H1 (cell line): Measurements from ENCODE around the gene CUEDC2. TPM values are rescaled to one million over a fixed set of nuclear protein-coding genes. Genes with fewer than 3 reads are reported as not detected.

Experiments used
- CTCF ChIA-PET: fragments of 300-600 bp; sonication (Branson Sonifier 250); formaldehyde crosslinking; loops from one replicate; lab custom pipeline; 2021; ENCODE audit not compliant: partially characterized antibody; lab: Charles Lee
- POLR2A ChIA-PET: fragments of 300-600 bp; sonication (Branson Sonifier 250); formaldehyde crosslinking; loops from one replicate; lab custom pipeline; 2021; ENCODE audit warnings: inconsistent platforms; ENCODE audit not compliant: partially characterized antibody; lab: Charles Lee
- DNase-seq, 2 experiments: peaks; one replicate each; pipeline versions ENCODE4 v3.0.0 to v3.0.0-alpha.2; 2010 to 2022; ENCODE audit warnings: low spot score in 2 of 2, low read depth in 1 of 2, mixed read lengths in 1 of 2
- FAIRE-seq: peaks from 2 replicates; lab custom pipeline; 2011; peaks lifted over from hg19 to GRCh38; lab: Jason Lieb, UNC
- H2AFZ ChIP-seq: 2 replicates; pipeline ENCODE4 v1.8.1; 2012; ENCODE audit warnings: low read length, inconsistent platforms
- H2AK5ac ChIP-seq: 2 replicates; pipeline ENCODE4 v1.6.1; 2013; ENCODE audit warnings: low read depth, low read length
- H2BK120ac ChIP-seq: replicated peaks from 2 replicates; pipeline ENCODE3; 2013; ENCODE audit warnings: low read depth, low read length, inconsistent platforms
- H2BK12ac ChIP-seq: 2 replicates; pipeline ENCODE4 v1.6.1; 2013; ENCODE audit warnings: low read depth, low read length
- H2BK15ac ChIP-seq: 2 replicates; pipeline ENCODE4 v1.6.1; 2013; ENCODE audit warnings: low read length
- H2BK20ac ChIP-seq: 2 replicates; pipeline ENCODE4 v1.6.1; 2013; ENCODE audit warnings: low read length
- H2BK5ac ChIP-seq: 2 replicates; pipeline ENCODE4 v1.6.1; 2013; ENCODE audit warnings: low read depth, low read length
- H3K14ac ChIP-seq: 2 replicates; pipeline ENCODE4 v1.6.1; 2013; ENCODE audit warnings: inconsistent platforms; ENCODE audit not compliant: insufficient read length
- H3K18ac ChIP-seq: 2 replicates; pipeline ENCODE4 v1.6.1; 2013; ENCODE audit warnings: low read length; ENCODE audit errors: extremely low read depth
- H3K23ac ChIP-seq: 2 replicates; pipeline ENCODE4 v1.6.1; 2013; ENCODE audit warnings: inconsistent platforms; ENCODE audit not compliant: insufficient read length
- H3K23me2 ChIP-seq: 2 replicates; pipeline ENCODE4 v1.6.1; 2013; ENCODE audit warnings: low read depth, low read length
- H3K27ac ChIP-seq: 2 replicates; pipeline ENCODE4 v1.6.1; 2011; ENCODE audit warnings: low read depth, low read length, inconsistent platforms
- H3K27me3 ChIP-seq, 4 experiments: replicated peaks in 1 of 4; 1 replicate in 1 of 4; 2 replicates in 3 of 4; pipeline versions ENCODE4 v1.6.1 to v1.8.1; 2011 to 2013; ENCODE audit warnings: low read length in 3 of 4, mild to moderate bottlenecking in 3 of 4, inconsistent platforms in 2 of 4, mixed read lengths in 2 of 4, moderate library complexity in 1 of 4; ENCODE audit not compliant: control insufficient read depth in 3 of 4, insufficient read depth in 3 of 4; ENCODE audit errors: extremely low read depth in 1 of 4
- H3K36me3 ChIP-seq, 4 experiments: 2 replicates each; pipeline versions ENCODE4 v1.6.1 to v1.8.1; 2011 to 2013; ENCODE audit warnings: mild to moderate bottlenecking in 4 of 4, low read length in 3 of 4, moderate library complexity in 2 of 4, control low read depth in 1 of 4, inconsistent platforms in 1 of 4; ENCODE audit not compliant: insufficient read depth in 4 of 4, control insufficient read depth in 2 of 4
- H3K4ac ChIP-seq: replicated peaks from 2 replicates; pipeline ENCODE3; 2013; ENCODE audit warnings: low read length, low read depth, mixed read lengths, inconsistent platforms; ENCODE audit not compliant: insufficient read length
- H3K4me1 ChIP-seq, 4 experiments: replicated peaks in 1 of 4; 1 replicate in 1 of 4; 2 replicates in 3 of 4; pipeline versions ENCODE4 v1.6.1 to v1.8.1; 2011 to 2013; ENCODE audit warnings: low read length in 3 of 4, inconsistent platforms in 2 of 4, mixed read lengths in 1 of 4; ENCODE audit not compliant: insufficient read depth in 4 of 4, control insufficient read depth in 3 of 4
- H3K4me2 ChIP-seq, 2 experiments: 2 replicates each; pipeline versions ENCODE4 v1.6.1 to v1.8.1; 2011 to 2013; ENCODE audit warnings: low read depth in 2 of 2, low read length in 2 of 2, control low read depth in 1 of 2, inconsistent platforms in 1 of 2, mild to moderate bottlenecking in 1 of 2; ENCODE audit not compliant: insufficient read depth in 1 of 2
- H3K4me3 ChIP-seq, 4 experiments: fragments of 200-600, 300-600 bp in 1 of 4; sonication (generic), shearing (Covaris generic), sonication (Bioruptor Twin) in 1 of 4; 2 replicates each; pipeline versions ENCODE4 v1.5.1 to v1.8.1; 2011 to 2016; ENCODE audit warnings: low read length in 4 of 4, low read depth in 3 of 4, control low read depth in 2 of 4, inconsistent platforms in 2 of 4, mild to moderate bottlenecking in 2 of 4, mixed read lengths in 1 of 4, moderate library complexity in 1 of 4; ENCODE audit not compliant: insufficient read depth in 2 of 4; ENCODE audit errors: extremely low read depth in 1 of 4
- H3K56ac ChIP-seq: replicated peaks from 2 replicates; pipeline ENCODE3; 2013; ENCODE audit warnings: low read depth, mild to moderate bottlenecking, mixed read lengths, low read length, inconsistent platforms; ENCODE audit not compliant: insufficient read length
- H3K79me1 ChIP-seq: 2 replicates; pipeline ENCODE4 v1.6.1; 2013; ENCODE audit warnings: low read depth, low read length, control low read depth
- H3K79me2 ChIP-seq, 2 experiments: 2 replicates each; pipeline versions ENCODE4 v1.6.1 to v1.8.1; 2012 to 2013; ENCODE audit warnings: low read length in 2 of 2, mild to moderate bottlenecking in 2 of 2, inconsistent platforms in 1 of 2; ENCODE audit not compliant: insufficient read depth in 2 of 2, control insufficient read depth in 1 of 2
- H3K9ac ChIP-seq, 4 experiments: replicated peaks in 1 of 4; 1 replicate in 1 of 4; 2 replicates in 3 of 4; pipeline versions ENCODE4 v1.6.1 to v1.8.1; 2011 to 2013; ENCODE audit warnings: low read depth in 3 of 4, low read length in 3 of 4, control low read depth in 2 of 4, mild to moderate bottlenecking in 2 of 4, moderate library complexity in 2 of 4, inconsistent platforms in 1 of 4; ENCODE audit errors: extremely low read depth in 1 of 4
- H3K9me3 ChIP-seq, 2 experiments: 2 replicates each; pipeline versions ENCODE4 v1.6.1 to v1.8.1; 2012 to 2013; ENCODE audit warnings: mild to moderate bottlenecking in 2 of 2, moderate library complexity in 2 of 2, control low read depth in 1 of 2, inconsistent platforms in 1 of 2, low read depth in 1 of 2, low read length in 1 of 2, mixed read lengths in 1 of 2; ENCODE audit not compliant: insufficient read depth in 2 of 2
- H4K20me1 ChIP-seq, 2 experiments: replicated peaks in 1 of 2; 2 replicates each; pipeline versions ENCODE3 to v1.8.1; 2011 to 2013; ENCODE audit warnings: inconsistent platforms in 2 of 2, low read length in 2 of 2, mild to moderate bottlenecking in 1 of 2; ENCODE audit not compliant: insufficient read depth in 2 of 2, control insufficient read depth in 1 of 2
- H4K5ac ChIP-seq: 2 replicates; pipeline ENCODE4 v1.6.1; 2013; ENCODE audit warnings: low read length, low read depth, mixed read lengths, inconsistent platforms; ENCODE audit not compliant: insufficient read length
- H4K8ac ChIP-seq: 2 replicates; pipeline ENCODE4 v1.8.0; 2013; ENCODE audit warnings: mild to moderate bottlenecking, moderate library complexity, low read length, inconsistent platforms; ENCODE audit not compliant: insufficient read depth; ENCODE audit errors: extremely low read depth
- H4K91ac ChIP-seq: replicated peaks from 2 replicates; pipeline ENCODE3; 2013; ENCODE audit warnings: low read length, mixed read lengths, inconsistent platforms; ENCODE audit not compliant: insufficient read length
- CBX5 ChIP-seq: fragments of 300-800, 300-1000 bp; sonication (generic); IDR thresholded peaks from 2 replicates; pipeline ENCODE4 v1.7.1; 2016; ENCODE audit warnings: antibody characterized with exemption, low read length, low read depth
- CEBPB ChIP-seq: IDR thresholded peaks from 2 replicates; pipeline ENCODE4 v1.6.1; 2012; ENCODE audit warnings: low read depth, low read length
- EGR1 ChIP-seq: IDR thresholded peaks from 2 replicates; pipeline ENCODE4 v1.6.1; 2011; ENCODE audit warnings: low read depth, low read length, borderline replicate concordance
- JUN ChIP-seq: IDR thresholded peaks from 2 replicates; pipeline ENCODE4 v1.6.1; 2011; ENCODE audit warnings: low read depth, mild to moderate bottlenecking, improper control_type of control experiment, low read length
- SP1 ChIP-seq: IDR thresholded peaks from 2 replicates; pipeline ENCODE4 v1.6.1; 2011; ENCODE audit warnings: low read depth, low read length
- WGBS, 2 experiments: shearing (Covaris generic) in 1 of 2; methylation state at CpG; one replicate each; pipeline versions ENCODE4 v1.1.6 to v1.1.7; 2013 to 2015; ENCODE audit warnings: low lambda C conversion rate in 2 of 2, mixed read lengths in 2 of 2, inconsistent platforms in 1 of 2, low coverage in 1 of 2, missing lambda C conversion rate in 1 of 2; ENCODE audit not compliant: insufficient replicate concordance in 2 of 2, insufficient coverage in 1 of 2, insufficient read length in 1 of 2; ENCODE audit errors: extremely low coverage in 1 of 2, missing lambda C conversion rate in 1 of 2; 5-methylcytosine and 5-hydroxymethylcytosine counted together
- polyA plus RNA-seq, 7 experiments: library from polyadenylated mRNA; depleted of rRNA in 3 of 7; stranded (reverse) in 5 of 7; unstranded in 2 of 7; fragments of >200 nt in 5 of 7; fragments of 200-250 nt in 2 of 7; gene quantifications; 1 replicate in 5 of 7; 2 replicates in 1 of 7; 4 replicates in 1 of 7; pipeline versions ENCODE4 v1.2.1 to v1.2.3, GENCODE V29; 2011 to 2013; ENCODE audit warnings: missing spikeins in 2 of 7, mixed read lengths in 2 of 7
- total RNA-seq: library from RNA; stranded (reverse); fragmentation: NEBNext Ultra II Directional; extraction: Animal tissue kit (Norgen Biotek cat#: 25700); gene quantifications from 2 replicates; pipeline ENCODE4 v1.2.1, GENCODE V29; 2021

The CUEDC2 gene
- total and polyA plus RNA-seq, 2 of the 8 experiments (the other 6 are each of a cell fraction or from before 2014, with no cell fraction given): 41.7 to 55.2 TPM

GRCh38 chr10:102409604-102410428, 22.6 kb downstream of the CUEDC2 start:
- H3K56ac ChIP-seq: peak overlapping the region; percentile 54
- H3K36me3 ChIP-seq: no peaks in the 10 kb centered on the region
- peak overlapping the region; percentile 84 for H2BK15ac ChIP-seq
- peaks cover 17 to 52% (median 50%) of the 10 kb centered on the region in 4 experiments for H3K27me3 ChIP-seq
- H2BK120ac ChIP-seq: no peak overlapping the region
- H4K5ac ChIP-seq: no peak overlapping the region
- peak overlapping the region; percentile 50 to 70 (median 57) for H3K4me3 ChIP-seq
- H3K4me1 ChIP-seq: peaks cover 9 to 31% (median 22%) of the 10 kb centered on the region in 4 experiments
- H3K23me2 ChIP-seq: peaks cover 26% of the 10 kb centered on the region
- no peak overlapping the region for H3K14ac ChIP-seq
- DNase-seq (peak in 1 of 2 experiments; percentile 67), FAIRE-seq (no peak)
- ChIA-PET CTCF (interaction anchor here (0.6 to 10.1 kb wide), 12 partner anchors 8 to 1348 kb away, joined by 3 to 205 read pairs (median 4); partner anchors contain the start of genes CUEDC2, NFKB2 and PSD), POLR2A (interaction anchor here (0.9 to 4.9 kb wide), 11 partner anchors 9 to 176 kb away, joined by 3 to 51 read pairs (median 8); partner anchors contain the start of genes C10orf95, CUEDC2, FBXL15 and NFKB2)
- H3K18ac ChIP-seq: no peak overlapping the region
- 40% methylated on average over 24 of the region's 24 CpGs; no CpG with 5 or more reads in 1 of the 2 experiments for WGBS, 2 experiments
- H3K4me2 ChIP-seq: peak overlapping the region; percentile 70 to 88
- peaks cover 0 to 4% of the 10 kb centered on the region in 2 experiments for H4K20me1 ChIP-seq
- H2BK20ac ChIP-seq: no peak overlapping the region
- H3K79me1 ChIP-seq: no peaks in the 10 kb centered on the region
- H2AFZ ChIP-seq: no peak overlapping the region
- peak overlapping the region; percentile 95; the same call in 1 of the 2 replicates for H4K8ac ChIP-seq
- no peak overlapping the region; the same call in 1 of the 2 replicates for H2BK5ac ChIP-seq
- no peak overlapping the region for H3K4ac ChIP-seq
- no peak overlapping the region; the same call in 1 of the 2 replicates for H2AK5ac ChIP-seq
- H3K27ac ChIP-seq: no peak overlapping the region
- no peak overlapping the region for H3K23ac ChIP-seq
- peak overlapping the region; percentile 31 for H4K91ac ChIP-seq
- no peaks in the 10 kb centered on the region for H3K9me3 ChIP-seq
- no peaks in the 10 kb centered on the region for H3K79me2 ChIP-seq
- peak overlapping the region in 2 of 4 experiments; percentile 8 to 25; a peak in 3 of 7 replicates for H3K9ac ChIP-seq
- H2BK12ac ChIP-seq: peak overlapping the region; percentile 82; the same call in 1 of the 2 replicates
- no peak for TF ChIP-seq SP1
- no peak for TF ChIP-seq CBX5
- no peak for TF ChIP-seq JUN
- TF ChIP-seq CEBPB: no peak
- TF ChIP-seq EGR1: no peak
